Neural cell (in vitro differentiated cells): ENCODE results near the gene COL25A1.

Source experiments
- POLR2AphosphoS5 ChIP-seq: IDR thresholded peaks from 2 replicates; pipeline ENCODE4 v1.6.1; 2012
- TF ChIP-seq, protein P1 (sequence below): fragments of 450-650 bp; IDR thresholded peaks from 2 replicates; pipeline ENCODE4 v1.5.1; 2014; ENCODE audit warnings: antibody characterized with exemption, mild to moderate bottlenecking, moderate library complexity; ENCODE audit not compliant: poor library complexity, severe bottlenecking

GRCh38 chr4:108991551-108992328 is 310.7 kb downstream of the COL25A1 start:
- TF ChIP-seq, protein P1, sequence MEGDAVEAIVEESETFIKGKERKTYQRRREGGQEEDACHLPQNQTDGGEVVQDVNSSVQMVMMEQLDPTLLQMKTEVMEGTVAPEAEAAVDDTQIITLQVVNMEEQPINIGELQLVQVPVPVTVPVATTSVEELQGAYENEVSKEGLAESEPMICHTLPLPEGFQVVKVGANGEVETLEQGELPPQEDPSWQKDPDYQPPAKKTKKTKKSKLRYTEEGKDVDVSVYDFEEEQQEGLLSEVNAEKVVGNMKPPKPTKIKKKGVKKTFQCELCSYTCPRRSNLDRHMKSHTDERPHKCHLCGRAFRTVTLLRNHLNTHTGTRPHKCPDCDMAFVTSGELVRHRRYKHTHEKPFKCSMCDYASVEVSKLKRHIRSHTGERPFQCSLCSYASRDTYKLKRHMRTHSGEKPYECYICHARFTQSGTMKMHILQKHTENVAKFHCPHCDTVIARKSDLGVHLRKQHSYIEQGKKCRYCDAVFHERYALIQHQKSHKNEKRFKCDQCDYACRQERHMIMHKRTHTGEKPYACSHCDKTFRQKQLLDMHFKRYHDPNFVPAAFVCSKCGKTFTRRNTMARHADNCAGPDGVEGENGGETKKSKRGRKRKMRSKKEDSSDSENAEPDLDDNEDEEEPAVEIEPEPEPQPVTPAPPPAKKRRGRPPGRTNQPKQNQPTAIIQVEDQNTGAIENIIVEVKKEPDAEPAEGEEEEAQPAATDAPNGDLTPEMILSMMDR, result no peak
- TF ChIP-seq POLR2AphosphoS5, result no peak
